HG03175 (cell line): ENCODE data around the gene OLR1.

ENCODE experiments used
- ATAC-seq: cut with Tn5 transposase; IDR thresholded peaks from one replicate; pipeline ENCODE4 v1.9.1; 2021; ENCODE audit warnings: mild to moderate bottlenecking, moderate library complexity; ENCODE audit not compliant: unreplicated experiment

Gene OLR1

GRCh38 chr12:10154145-10154496 lies 17.8 kb downstream of the OLR1 start:
- ATAC-seq, result no peak

GRCh38 chr12:10153271-10154144 lies 18.4 kb downstream of the OLR1 start:
- ATAC-seq, result peak; percentile 55

GRCh38 chr12:10151621-10152020 lies 20.3 kb downstream of the OLR1 start:
- ATAC-seq, result no peak

DNA sequence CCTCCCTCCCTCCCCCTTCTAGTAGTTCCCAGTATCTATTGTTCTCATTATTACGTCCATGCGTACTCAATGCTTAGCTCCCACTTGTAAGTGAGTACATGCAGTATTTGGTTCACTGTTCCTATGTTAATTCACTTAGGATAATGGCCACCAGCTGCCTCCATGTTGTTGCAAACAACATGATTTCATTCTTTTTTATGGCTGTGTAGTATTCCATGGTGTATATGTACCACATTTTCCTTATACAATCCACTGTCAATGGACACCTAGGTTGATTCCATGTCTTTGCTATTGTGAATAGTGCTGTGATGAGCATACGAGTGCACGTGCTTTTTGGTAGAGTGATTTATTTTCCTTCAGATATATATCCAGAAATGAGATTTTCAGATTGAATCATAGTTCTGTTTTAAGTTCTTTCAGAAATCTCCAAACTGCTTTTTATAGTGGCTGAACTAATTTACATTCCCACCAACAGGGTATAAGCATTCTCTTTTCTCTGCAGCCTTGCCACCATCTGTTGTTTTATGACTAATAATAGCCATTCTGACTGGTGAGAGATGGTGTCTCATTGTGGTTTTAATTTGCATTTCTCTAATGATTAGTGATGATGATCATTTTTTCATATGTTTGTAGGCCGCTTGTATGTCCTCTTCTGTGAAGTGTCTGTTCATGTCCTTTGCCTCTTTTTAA lies 24.1 kb downstream of the OLR1 start:
- ATAC-seq, result no peak

GRCh38 chr12:10142976-10143589 lies 28.8 kb downstream of the OLR1 start:
- ATAC-seq, result no peak

DNA sequence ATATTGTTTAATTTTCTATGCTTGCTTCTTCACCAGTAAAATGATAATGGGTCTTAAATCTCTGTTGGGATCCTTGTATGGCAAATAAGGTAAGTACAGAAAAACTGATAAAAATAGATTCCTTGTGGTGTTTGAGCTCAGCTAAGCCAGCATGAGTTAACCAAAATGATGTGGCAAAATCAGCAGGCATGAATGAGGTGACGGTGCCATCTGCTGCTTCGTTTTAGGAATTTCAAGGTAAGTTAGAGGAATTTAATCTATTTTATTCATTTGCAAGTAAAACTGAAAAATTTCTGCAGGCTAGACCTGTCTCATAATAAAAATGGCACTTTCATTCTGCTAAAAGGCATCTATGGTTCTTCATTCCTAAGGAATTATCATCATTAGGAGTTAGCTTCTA lies 31.9 kb downstream of the OLR1 start:
- no peak for ATAC-seq

DNA sequence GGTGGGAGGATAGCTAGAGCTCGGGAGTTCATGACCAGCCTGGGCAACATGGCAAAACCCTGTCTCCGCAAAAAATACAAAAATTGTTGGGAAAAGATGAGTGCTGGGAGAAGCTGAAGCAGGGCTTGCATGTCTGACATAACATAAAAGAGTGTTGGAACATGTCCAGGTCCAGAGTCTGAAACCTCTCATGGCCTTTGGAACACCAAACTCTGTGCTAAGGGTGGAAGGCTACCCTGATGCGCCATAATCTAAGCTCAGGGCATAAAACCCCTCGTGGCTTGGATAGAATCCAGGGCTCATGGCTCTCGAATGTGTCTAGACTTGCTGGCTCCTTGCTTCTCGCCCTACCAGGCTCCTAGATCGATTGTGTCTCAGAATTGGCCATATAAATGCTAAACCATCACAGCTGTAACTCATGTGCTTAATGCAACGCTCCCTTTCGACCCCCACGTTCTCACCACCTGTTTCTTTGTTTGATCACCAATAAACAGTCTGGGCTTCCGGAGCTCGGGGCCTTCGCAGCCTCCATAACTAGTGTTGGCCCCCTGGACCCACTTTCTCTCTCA lies 35.2 kb downstream of the OLR1 start:
- ATAC-seq, result no peak

DNA sequence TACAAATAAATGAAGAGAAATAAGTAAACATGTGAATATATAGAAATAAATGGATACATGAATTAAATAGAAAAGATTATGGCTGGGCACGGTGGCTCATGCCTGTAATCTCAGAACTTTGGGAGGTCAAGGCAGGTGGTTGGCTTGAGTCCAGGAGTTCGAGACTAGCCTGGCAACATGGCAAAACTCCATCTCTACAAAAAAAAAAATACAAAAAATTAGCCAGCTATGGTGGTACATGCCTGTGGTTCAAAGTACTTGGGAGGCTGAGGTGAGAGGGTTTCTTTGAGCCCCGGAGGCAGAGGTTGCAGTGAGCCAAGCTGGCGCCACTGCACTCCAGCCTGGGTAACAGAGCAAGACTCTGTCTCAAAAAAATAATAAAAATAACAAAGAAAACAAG lies 36.8 kb downstream of the OLR1 start:
- no peak for ATAC-seq

- no peak for ATAC-seq
Measured at GRCh38 chr12:10132850-10133370, 39.0 kb downstream of the OLR1 start.

GRCh38 chr12:10131111-10131690 lies 40.7 kb downstream of the OLR1 start:
- ATAC-seq, result no peak

DNA sequence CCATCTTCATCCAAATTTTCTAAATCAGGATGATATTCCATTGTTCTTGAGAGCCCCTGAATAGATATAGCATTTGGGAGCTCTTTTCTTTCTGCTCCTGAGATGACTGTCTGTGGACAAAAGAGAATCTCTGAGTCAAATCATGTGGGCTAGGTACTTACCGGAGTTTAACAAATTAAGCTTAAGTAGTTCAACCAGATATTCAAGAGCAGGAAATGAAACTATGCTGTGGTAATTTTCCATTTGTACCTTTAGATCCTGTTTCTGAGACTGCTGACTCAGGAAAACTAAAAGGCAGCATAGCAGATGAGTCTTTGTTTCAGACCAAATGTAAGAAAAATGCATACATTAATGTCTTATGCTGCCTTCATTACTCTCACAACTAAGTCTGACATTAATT lies 41.9 kb downstream of the OLR1 start, which contains the start of gene CLEC7A:
Gene CLEC7A, minus strand, starts transcription at position 158 of the 400 bp plus-strand sequence. Its CDS starts 117 bp downstream, at position 41.
- peak; percentile 72 for ATAC-seq

GRCh38 chr12:10128687-10129086 lies 43.2 kb downstream of the OLR1 start:
- no peak for ATAC-seq

DNA sequence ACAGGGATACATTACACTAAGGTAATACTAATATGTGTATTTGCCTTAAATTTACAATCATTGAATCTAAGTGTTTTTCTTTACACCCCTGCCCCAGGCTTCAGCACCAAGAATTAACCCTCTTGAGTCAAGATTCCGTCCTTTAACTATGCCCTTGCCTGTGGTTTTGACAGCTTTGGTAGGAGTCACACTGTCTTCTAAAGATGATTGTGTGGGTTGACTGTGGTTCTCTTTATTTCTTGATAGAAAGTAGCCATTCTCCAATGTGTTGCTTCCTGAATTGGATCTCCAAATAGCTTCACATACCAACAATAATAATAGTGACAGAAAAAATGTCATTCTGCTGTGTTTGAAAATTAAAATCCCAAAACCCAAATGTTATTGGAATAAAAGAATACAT lies 45.5 kb downstream of the OLR1 start:
- no peak for ATAC-seq

- no peak for ATAC-seq
Measured at GRCh38 chr12:10122689-10123088, 49.2 kb downstream of the OLR1 start.

DNA sequence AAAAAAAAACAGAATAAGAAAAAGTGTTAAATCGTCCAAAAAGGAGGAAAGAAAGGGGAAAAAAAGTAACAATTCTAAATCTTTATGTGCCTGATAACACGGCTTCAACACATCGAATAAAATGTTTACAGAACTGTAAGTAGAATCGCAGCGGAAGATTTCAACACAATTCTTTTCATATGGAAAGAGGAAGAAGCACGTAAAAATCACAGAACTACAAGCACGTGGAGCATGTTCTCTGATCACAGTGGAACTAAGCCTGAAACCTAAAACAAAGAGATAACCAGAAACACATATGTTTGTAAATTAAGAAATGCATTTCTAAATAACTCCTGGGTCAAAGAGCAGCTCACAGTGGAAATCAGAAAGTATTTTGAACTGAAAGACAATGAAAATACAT lies 50.7 kb downstream of the OLR1 start:
- ATAC-seq, result no peak

GRCh38 chr12:10119066-10119465 lies 52.9 kb downstream of the OLR1 start:
- no peak for ATAC-seq

DNA sequence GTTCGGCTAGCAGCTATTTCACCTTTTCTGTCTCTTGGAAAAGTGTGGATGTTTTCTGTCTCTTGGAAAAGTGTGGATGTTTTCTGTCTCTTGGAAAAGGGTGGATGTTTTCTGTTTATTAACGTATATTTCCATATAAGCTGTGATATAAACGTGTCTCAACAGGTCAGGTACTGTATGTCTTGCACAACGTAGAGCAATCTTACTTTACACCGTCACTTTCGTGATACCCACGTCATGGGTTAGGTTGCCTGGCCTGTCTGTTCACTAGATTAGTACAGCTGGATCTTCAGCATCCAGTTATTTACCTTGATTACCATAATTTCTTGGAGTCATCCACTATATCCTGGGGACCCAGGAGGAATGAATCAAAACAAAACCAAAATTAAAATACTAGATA lies 56.0 kb downstream of the OLR1 start:
- ATAC-seq, result no peak

DNA sequence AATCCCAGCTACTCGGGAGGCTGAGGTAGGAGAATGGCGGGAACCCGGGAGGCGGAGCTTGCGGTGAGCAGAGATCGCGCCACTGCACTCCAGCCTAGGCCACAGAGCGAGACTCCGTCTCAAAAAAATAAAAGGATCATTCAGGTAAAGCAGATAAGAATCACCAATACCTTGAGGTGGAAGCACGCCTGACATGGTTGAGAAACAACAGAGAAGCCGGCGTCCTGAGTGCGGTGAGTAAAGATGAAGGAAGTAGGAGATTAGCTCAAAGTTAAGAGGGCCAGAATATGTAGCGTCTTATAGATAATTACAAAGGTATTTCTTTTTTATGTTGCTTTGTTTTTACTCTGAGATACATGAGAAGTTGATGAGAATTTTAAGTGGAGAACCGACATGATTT lies 56.6 kb downstream of the OLR1 start:
- no peak for ATAC-seq

- ATAC-seq, result no peak
Measured at GRCh38 chr12:10113920-10114319, 58.0 kb downstream of the OLR1 start.

- ATAC-seq, result no peak
Measured at GRCh38 chr12:10113075-10113474, 58.9 kb downstream of the OLR1 start.

DNA sequence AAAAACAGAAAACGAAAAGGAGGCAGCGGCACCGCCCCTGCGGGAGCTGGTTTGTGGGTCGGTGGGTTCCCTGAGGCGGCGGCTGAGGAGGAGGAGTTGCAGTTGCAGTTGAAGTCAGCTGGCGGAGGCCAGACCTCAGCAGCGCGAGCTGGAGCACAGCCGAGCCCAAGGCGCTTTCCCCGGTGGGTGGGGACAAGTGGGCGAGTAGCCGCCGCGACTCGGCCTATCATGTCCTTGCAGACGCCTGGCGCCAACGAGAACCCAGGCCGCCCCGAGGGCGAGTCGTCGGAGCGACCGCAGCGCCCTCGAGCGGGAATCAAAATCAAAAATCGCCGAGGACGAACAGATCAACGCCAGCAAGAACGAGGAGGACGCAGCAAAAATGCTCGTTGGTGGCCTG lies 60.5 kb downstream of the OLR1 start:
- no peak for ATAC-seq
